Frontal cortex (tissue), 4 donors: ENCODE measurements around the gene ETHE1. TPM values are rescaled to one million over a fixed set of nuclear protein-coding genes. Genes with fewer than 3 reads are reported as not detected.
"Not testable (repeated sequence)": the region's sequence is repeated elsewhere in the genome, so short reads cannot be mapped to it uniquely, and the experiment has no call there.

Experiments
- DNase-seq, 2 donors: peaks; one replicate each; pipeline ENCODE4 v3.0.0; 2012; ENCODE audit warnings: low spot score in 2 of 2
- FAIRE-seq: peaks from 2 replicates; lab custom pipeline; 2012; peaks lifted over from hg19 to GRCh38; lab: Jason Lieb, UNC
- total RNA-seq: library from RNA; depleted of rRNA; stranded (reverse); fragments of >200 nt; gene quantifications from one replicate; pipeline ENCODE4 v1.2.3, GENCODE V29; 2014
- donor health status: control.
- donor health status: control.
- donor health status: control.

The ETHE1 gene
- total RNA-seq, 1 donor from 2014 or later, result 19.2 TPM

GRCh38 chr19:43552616-43553015 lies 25.6 kb upstream of the ETHE1 start:
- no peak for DNase-seq
- no peak for FAIRE-seq

DNA sequence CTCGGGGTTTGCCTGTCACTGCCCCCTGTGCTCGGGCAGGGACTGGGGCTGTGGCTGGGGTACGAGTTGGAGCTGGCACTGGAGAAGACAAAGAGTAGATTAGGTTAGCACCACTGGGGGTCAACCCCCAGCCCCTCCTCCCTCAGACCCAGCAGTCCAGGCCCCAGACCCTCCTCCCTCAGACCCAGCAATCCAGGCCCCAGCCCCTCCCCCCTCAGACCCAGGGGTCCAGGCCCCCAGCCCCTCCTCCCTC lies 25.1 kb upstream of the ETHE1 start:
- FAIRE-seq, result no peak
- DNase-seq, result no peak

- FAIRE-seq, result no peak
- no peak for DNase-seq
Observed at GRCh38 chr19:43551399-43552197, 24.6 kb upstream of the ETHE1 start.

DNA sequence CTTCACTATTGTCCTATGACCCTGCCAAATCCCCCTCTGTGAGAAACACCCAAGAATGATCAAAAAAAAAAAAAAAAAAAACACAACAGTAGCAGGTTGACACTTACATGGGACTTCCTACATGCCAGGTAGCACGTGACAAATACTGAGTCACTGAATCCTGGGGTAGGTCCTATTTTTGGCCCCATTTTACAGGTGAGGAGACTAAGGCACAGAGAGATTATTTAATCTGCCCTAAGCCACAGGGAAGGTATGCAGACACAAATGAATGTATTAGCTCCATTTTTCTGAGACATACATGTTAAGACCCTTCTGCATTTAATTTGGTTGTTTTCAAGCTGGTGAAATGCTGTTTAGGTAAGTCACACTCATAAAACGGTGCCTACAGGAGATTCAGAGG lies 21.7 kb upstream of the ETHE1 start:
- FAIRE-seq (no peak), DNase-seq (no peak)

GRCh38 chr19:43547926-43548325 lies 20.9 kb upstream of the ETHE1 start:
- FAIRE-seq, DNase-seq: not testable (repeated sequence)

DNA sequence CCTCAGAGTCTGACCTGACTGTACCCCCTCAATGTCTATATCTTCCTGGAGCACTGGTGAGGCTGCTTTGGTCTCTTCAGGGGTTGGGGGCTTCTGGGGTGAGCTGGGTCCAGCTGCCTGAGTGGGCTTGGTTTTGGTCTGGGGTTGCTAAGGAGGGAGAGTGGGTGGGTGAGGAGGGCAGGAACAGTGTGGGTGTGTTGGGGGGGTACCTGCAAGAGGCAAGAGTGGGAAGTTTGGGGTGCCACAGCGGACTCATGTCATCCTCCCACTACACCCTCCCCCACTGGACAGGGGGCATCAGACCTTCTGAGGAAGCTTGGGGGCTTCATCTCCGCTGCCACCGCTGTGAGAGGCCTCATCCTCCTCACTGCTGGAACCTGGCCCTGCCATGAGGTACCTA lies 19.6 kb upstream of the ETHE1 start:
- FAIRE-seq (no peak), DNase-seq (no peak)

- DNase-seq (no peak), FAIRE-seq (no peak)
Observed at GRCh38 chr19:43545981-43546380, 19.0 kb upstream of the ETHE1 start.

GRCh38 chr19:43545276-43545675 lies 18.3 kb upstream of the ETHE1 start:
- DNase-seq, result no peak
- FAIRE-seq, result no peak

DNA sequence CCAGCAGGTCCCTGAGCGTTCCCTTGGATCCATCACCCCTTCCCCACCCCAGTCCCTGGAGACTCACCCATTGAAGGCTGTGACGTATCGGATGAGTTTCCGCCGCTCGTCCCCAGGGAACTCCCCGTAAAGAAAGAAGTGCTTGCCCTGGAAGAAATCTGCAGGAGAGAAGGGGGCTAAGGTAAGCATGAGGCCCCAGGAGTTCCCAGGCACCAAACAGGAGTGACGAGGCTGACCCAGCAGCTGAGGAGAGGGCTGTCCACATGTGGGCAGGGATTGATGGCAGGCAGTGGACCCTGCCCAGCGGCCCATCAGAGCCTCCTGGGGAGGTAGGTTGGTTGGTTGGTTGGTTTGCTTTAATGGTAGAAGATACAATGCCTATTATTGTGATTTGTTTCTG lies 17.1 kb upstream of the ETHE1 start:
- FAIRE-seq (no peak), DNase-seq (no peak)

DNA sequence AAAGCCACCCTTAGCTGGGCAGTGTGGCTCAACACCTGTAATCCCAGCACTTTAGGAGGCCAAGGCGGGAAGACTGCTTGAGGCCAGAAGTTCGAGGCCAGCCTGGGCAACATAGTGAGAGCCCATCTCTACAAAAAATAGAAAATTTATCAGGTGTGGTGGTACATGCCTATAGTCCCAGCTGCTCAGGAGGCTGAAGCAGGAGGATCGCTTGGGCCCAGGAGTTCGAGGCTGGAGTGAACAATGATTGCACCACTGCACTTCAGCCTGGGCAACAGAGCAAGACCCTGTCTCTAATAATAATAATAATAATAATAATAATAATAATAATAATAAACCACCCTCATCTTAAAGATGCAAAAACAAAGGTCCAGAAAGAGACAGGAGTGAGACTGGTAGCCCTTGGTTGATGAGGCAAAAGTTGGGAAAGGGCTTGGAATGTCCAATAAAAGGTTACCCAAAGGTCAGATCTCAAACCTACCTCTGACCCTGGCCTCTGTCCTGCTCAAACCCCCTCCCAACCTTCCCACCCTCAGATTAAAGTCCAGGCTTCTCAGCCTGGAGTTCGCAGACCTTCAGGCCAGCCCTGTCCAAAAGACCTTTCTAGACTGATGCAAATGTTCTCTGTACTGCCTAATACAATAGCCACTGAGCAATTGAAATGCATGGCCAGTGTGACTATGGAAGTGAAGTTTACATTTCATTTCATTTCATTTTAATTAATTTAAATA lies 15.1 kb upstream of the ETHE1 start:
- no peak for FAIRE-seq
- DNase-seq, result no peak

- DNase-seq (no peak), FAIRE-seq (no peak)
Observed at GRCh38 chr19:43540381-43540780, 13.4 kb upstream of the ETHE1 start.

DNA sequence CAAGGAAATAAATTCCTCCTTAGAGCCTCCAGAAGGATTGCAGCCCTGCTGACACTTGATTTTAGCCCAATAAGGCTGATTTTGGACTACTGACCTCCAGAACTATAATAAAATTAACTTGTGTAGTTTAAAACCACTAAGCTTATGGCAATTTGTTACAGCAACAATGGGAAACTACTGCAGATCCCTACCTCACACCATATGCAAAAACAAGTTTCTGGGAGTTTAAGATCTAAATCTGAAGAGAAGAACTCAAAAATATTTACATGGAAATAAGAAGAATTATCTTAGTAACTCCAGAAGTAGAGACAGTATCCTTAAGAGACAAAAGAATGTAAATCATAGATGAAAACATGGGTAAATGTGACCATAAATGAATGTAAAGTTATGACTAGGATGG lies 11.9 kb upstream of the ETHE1 start:
- FAIRE-seq, result no peak

GRCh38 chr19:43534816-43535761 lies 8.1 kb upstream of the ETHE1 start:
- FAIRE-seq (no peak), DNase-seq (peak; percentile 56 to 72)

More for the DNA sequence above, 11.9 kb upstream of the ETHE1 start:
- no peak for DNase-seq

DNA sequence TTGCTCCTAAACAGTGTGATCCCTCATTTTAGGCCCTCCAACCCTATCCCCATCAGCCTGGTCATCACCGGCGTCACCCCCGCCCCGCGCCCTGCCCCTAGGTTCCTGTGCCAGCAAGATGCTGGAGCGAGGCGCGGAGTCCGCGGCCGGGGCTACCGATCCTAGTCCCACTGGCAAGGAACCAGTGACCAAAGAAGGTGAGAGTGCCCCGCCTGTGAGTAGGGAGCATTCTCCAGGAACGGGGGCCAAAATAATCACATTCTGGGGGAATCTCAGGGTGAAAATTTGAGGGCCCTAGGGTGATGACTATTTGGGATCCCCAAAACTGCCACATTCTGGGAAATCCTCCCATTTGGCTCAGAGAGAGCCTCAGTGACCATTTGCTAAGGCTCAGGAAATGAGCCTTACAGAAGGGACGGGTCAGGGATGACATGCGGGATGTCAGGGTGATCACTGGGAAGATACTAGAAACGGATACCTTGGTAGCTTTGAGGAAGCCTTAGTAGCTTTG lies 7.4 kb upstream of the ETHE1 start:
- DNase-seq (no peak), FAIRE-seq (no peak)

DNA sequence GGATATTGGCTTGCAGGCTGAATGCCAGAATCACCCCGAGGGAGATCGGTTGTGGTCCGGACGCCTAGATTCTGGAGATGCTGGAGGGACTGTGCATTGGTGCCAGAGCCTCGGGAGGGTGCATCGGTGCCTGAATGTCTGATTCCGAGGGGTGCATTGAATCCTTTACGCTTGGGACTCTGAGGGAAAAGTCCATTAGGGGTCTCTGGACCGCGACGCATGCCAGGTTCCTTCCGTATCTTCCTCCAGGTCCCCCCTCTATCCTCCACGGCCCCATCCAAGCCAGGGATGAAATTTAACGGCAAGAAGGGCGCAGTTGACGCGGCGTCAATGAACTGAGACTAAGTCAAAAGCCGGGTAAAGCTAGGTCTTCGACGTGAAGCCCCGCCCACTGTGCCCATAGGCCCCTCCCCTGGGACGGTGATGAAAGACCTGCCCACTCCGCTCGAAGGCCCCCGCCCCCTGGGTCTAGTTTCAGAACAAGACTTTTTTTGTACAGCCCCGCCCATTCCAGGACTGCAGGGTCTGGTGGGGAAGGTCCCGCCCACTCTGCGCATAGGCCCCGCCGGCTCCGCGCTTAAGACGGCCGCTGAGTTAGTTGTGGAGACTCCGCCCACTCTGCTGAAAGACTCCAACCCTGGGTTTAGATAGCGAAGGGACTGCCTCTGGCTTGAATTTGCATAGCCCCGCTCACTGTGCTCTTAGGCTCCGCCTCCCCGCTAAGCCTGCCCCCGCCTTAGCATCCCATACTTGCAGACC lies 6.7 kb upstream of the ETHE1 start:
- DNase-seq (peak; percentile 90 to 94), FAIRE-seq (no peak)

DNA sequence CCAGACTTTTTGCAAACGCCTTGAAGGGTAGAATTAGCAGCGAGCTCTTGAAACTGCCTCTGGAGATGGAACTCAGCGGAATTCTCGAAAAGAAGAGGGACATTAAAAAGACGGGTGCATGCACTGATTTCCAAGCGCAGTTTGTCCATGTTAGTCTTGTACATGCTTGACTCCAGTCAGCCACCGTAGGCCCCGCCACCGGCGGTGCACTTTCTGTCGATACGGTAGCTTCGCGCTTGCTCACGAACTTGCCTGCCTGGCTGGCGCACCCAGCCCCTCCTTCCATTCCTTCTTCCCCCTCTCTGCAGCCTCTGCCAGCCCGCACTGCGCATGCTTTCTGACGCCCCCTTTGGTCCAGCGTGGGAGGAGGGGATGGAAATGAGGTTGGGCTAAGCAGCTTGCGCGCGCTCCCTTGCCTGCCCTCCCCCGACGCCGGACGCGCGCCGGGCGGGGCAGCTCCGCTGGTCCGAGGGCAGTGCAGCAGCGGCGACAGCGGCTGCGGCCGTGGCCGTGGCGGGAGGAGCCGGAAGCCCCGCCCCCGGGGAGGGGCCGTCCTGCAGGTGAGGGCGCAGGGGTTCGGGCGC lies 6.1 kb upstream of the ETHE1 start, which contains the start of gene ZNF575:
Gene ZNF575 (plus strand): TSS at position 227 of the 584 bp plus-strand sequence. CDS start 1,235 bp downstream, outside the sequence.
- DNase-seq (peak; percentile 81 to 93), FAIRE-seq (no peak)

DNA sequence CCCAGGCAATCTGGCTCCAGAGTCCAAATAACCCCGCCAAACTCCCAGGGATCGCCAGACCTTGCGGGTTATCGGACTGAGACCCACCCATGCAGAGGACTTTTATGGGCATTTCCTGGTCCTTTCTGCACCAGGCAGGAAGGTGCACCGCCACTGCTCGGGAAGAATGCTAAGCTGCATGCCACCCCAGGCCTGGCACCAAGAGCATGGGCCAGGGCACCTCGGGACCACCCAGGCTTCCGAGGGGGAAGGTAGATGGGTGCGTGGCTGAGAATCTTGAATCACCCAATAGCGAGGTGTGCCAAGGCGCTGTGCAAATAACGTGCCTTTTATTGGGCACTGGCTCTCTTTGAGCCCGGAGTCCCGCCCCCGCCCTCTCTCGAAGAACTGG lies 5.6 kb upstream of the ETHE1 start:
- no peak for DNase-seq
- FAIRE-seq, result no peak

DNA sequence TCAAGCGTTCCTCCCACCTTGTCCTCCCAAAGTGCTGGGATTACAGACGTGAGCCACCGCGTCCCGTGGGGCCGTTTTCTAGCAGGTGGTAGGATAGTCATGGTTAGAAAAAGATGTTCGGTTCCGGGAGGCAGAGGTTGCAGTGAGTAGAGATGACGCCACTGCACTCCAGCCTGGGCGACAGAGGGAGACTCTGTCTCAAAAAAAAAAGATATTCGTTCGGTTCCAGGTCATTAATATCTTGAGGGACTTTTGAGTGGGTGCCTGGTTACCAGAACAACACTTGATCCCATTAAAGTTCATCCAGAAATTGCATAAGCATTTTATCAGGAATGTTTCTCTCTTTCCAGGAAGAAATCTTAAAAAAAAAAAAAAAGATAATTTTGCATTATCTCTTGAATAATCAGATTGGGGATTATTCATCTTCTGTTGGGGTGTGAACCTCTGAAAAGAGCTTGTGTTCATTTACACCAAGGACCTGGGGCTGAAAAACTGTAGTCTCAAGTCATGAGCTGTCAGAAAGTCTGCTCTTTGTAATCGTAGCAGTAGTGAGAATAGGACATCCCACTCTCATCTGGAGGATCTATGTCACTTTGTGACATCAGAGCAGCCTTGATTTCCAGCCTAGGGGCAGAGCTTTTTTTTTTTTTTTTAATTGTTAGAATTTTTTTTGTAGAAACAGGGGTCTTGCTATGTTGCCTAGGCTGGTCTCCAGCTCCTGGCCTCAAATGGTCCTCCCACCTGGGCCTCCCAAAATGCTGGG lies 1.0 kb upstream of the ETHE1 start:
- DNase-seq (no peak), FAIRE-seq (no peak)
